Calu3 (cell line): ENCODE data around the gene EBP. TPM values are rescaled to one million over a fixed set of nuclear protein-coding genes. Genes with fewer than 3 reads are reported as not detected.

ENCODE experiments used
- BruUV-seq: library from RNA; stranded (reverse); fragments of 400-500 nt; replicated peaks from 2 replicates; lab custom pipeline; 2021; lab: Mats Ljungman, UMichigan
- CTCF ChIA-PET: fragments of 300-600 bp; sonication (Branson Sonifier 250); formaldehyde crosslinking; loops from one replicate; lab custom pipeline; 2022; ENCODE audit warnings: antibody characterized with exemption; lab: Charles Lee
- DNase-seq: peaks from one replicate; pipeline ENCODE4 v3.0.0; 2022
- H3K27ac Mint-ChIP-seq: one replicate; pipeline ENCODE4 v1.8.0; 2022; ENCODE audit warnings: mixed read lengths; ENCODE audit not compliant: unreplicated experiment
- H3K27me3 Mint-ChIP-seq: one replicate; pipeline ENCODE4 v1.8.0; 2022; ENCODE audit warnings: mixed read lengths; ENCODE audit not compliant: unreplicated experiment
- H3K36me3 Mint-ChIP-seq: one replicate; pipeline ENCODE4 v1.8.0; 2022; ENCODE audit warnings: mild to moderate bottlenecking, moderate library complexity, mixed read lengths; ENCODE audit not compliant: insufficient read depth, unreplicated experiment
- H3K4me1 Mint-ChIP-seq: one replicate; pipeline ENCODE4 v1.8.0; 2022; ENCODE audit warnings: mild to moderate bottlenecking, low read depth, mixed read lengths; ENCODE audit not compliant: unreplicated experiment
- H3K4me3 Mint-ChIP-seq: one replicate; pipeline ENCODE4 v1.8.0; 2022; ENCODE audit warnings: mild to moderate bottlenecking, low read depth, moderate library complexity, mixed read lengths; ENCODE audit not compliant: unreplicated experiment
- H3K9me3 Mint-ChIP-seq: one replicate; pipeline ENCODE4 v1.8.0; 2022; ENCODE audit warnings: low read depth, mixed read lengths; ENCODE audit not compliant: unreplicated experiment
- intact Hi-C: fragments of 100-400 bp; cut with micrococcal nuclease; formaldehyde crosslinking; loops from one replicate; pipeline ENCODE4 v1.10.0; 2022; ENCODE audit not compliant: unreplicated experiment
- total RNA-seq: library from RNA; stranded (reverse); gene quantifications from 2 replicates; pipeline ENCODE4 v1.2.3, GENCODE V29; 2022
- TF ChIP-seq, protein P1 (sequence below): fragments of 200-600 bp; IDR thresholded peaks from one replicate; pipeline ENCODE4 v1.8.0; 2022; ENCODE audit warnings: antibody characterized with exemption; ENCODE audit not compliant: unreplicated experiment

EBP gene
- total RNA-seq, 1 experiment from 2014 or later: 186 TPM

DNA sequence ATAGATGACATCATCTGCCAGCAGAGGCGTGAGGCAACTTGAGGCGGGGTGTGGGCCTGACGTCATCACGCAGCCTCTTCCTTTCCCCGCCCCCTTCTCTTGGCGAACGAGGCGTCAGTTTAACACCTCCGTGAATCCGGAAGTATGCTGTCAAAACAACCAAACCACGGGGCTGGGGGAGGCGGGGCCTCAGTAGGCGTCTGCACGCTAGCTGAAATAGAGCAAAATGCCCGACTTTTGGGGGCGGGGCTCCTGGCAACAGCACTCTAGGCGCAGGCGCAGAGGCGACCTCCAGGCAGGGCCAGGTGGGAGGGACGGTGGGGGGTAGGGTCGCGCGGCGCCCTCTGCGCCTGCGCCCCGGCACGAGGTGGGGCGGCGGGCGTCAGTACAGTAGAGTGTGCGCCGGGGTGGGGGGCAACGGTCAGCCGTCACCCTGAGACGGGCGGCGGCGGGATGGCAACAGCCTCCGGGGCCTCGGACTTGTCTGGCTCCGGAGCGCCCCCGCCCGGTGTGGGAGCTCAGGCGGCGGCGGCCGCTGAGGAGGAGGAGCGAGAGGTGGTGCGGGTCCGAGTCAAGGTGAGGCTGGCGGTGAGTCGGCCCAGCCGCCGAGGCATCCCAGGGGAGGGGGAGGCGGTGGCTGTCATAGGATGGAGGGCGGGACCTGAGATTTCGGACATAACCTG is 17.9 kb downstream of the EBP start, which contains the start of gene TBC1D25:
TBC1D25 (plus strand) TSS at position 370 of the 683 bp plus-strand sequence; CDS start at position 454, 84 bp downstream.
- H3K4me3 Mint-ChIP-seq: peak within 1 kb of the TSS; percentile 74
- H3K36me3 Mint-ChIP-seq: peaks cover 23% of the 10 kb centered on the region
- no peaks in the 10 kb centered on the region for H3K9me3 Mint-ChIP-seq
- TF ChIP-seq, protein P1, sequence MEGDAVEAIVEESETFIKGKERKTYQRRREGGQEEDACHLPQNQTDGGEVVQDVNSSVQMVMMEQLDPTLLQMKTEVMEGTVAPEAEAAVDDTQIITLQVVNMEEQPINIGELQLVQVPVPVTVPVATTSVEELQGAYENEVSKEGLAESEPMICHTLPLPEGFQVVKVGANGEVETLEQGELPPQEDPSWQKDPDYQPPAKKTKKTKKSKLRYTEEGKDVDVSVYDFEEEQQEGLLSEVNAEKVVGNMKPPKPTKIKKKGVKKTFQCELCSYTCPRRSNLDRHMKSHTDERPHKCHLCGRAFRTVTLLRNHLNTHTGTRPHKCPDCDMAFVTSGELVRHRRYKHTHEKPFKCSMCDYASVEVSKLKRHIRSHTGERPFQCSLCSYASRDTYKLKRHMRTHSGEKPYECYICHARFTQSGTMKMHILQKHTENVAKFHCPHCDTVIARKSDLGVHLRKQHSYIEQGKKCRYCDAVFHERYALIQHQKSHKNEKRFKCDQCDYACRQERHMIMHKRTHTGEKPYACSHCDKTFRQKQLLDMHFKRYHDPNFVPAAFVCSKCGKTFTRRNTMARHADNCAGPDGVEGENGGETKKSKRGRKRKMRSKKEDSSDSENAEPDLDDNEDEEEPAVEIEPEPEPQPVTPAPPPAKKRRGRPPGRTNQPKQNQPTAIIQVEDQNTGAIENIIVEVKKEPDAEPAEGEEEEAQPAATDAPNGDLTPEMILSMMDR: no peak
- intact Hi-C loops: no loop called here
- BruUV-seq: no TSS peak
- H3K27ac Mint-ChIP-seq: peak within 1 kb of the TSS; percentile 10
- peaks cover 17% of the 10 kb centered on the region for H3K4me1 Mint-ChIP-seq
- CTCF ChIA-PET: interaction anchor here (0.7 to 1.6 kb wide), 8 partner anchors 9 to 1473 kb away, joined by 3 to 10 read pairs (median 6); partner anchors contain the start of gene RBM3
- peak; percentile 97 for DNase-seq
- no peaks in the 10 kb centered on the region for H3K27me3 Mint-ChIP-seq

DNA sequence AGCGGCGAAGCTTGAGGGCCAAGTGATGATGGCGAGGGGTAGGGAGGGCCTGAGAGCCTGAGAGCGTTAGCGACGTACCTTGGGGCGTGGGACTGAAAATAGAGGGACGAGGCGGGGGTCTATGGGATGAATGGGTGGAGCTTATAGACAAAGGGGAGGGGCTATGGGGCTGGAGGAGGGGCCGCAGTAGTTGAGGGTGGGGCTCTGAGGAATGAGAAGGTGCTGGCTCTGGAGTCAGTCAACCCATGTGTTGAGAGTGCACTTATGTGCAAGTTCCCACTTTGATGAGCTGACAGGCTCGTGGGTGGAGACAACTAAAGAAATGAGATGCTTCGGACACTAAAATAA is 18.4 kb downstream of the EBP start:
- peak overlapping the region; percentile 74 for H3K4me3 Mint-ChIP-seq
- CTCF ChIA-PET: interaction anchor here (0.5 to 1.6 kb wide), 6 partner anchors 9 to 66 kb away, joined by 3 to 10 read pairs (median 5); partner anchors contain the start of gene RBM3
- TF ChIP-seq, protein P1: no peak
- peaks cover 17% of the 10 kb centered on the region for H3K4me1 Mint-ChIP-seq
- H3K36me3 Mint-ChIP-seq: peaks cover 23% of the 10 kb centered on the region
- intact Hi-C loops: no loop called here
- BruUV-seq: no TSS peak
- no peaks in the 10 kb centered on the region for H3K9me3 Mint-ChIP-seq
- peak; percentile 46 for DNase-seq
- H3K27me3 Mint-ChIP-seq: no peaks in the 10 kb centered on the region
- H3K27ac Mint-ChIP-seq: peak overlapping the region; percentile 10

DNA sequence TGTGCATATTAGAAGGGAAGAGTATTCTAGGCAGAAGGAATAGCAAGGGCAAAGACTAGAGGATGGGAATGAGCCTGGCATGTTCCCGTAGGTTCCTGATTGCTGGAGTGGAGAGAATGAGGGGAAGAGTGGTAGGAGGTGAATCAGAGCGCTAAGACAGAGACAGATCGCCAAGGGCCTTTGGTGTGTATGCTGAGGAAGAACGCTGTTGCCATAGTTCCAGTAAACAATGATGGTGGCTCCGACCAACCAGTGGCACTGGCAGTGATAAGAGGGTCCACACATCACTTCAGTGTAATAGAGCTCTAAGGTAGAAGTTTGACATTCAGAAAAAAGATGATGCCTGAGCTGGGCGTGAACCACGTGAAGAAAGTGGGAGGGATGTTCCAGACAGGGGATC is 18.9 kb downstream of the EBP start:
- intact Hi-C loops: no loop called here
- H3K4me1 Mint-ChIP-seq: peaks cover 17% of the 10 kb centered on the region

GRCh38 chrX:48541140-48541814 is 19.7 kb downstream of the EBP start:
- peaks cover 17% of the 10 kb centered on the region for H3K4me1 Mint-ChIP-seq

More for the DNA sequence above, 18.9 kb downstream of the EBP start:
- BruUV-seq: no TSS peak
- TF ChIP-seq, protein P1: no peak
- CTCF ChIA-PET: interaction anchor here (0.5 to 1.6 kb wide), 4 partner anchors 10 to 66 kb away, joined by 4 to 10 read pairs (median 6); partner anchors contain the start of gene RBM3
- Mint-ChIP-seq H3K27me3 (no peaks in the 10 kb centered on the region), H3K9me3 (no peaks in the 10 kb centered on the region), H3K4me3 (peak overlapping the region; percentile 74), H3K36me3 (peaks cover 23% of the 10 kb centered on the region), H3K27ac (peak overlapping the region; percentile 10)
- DNase-seq: no peak

More at GRCh38 chrX:48541140-48541814, 19.7 kb downstream of the EBP start:
- Mint-ChIP-seq H3K36me3 (peaks cover 23% of the 10 kb centered on the region), H3K4me3 (peak overlapping the region; percentile 74), H3K27me3 (no peaks in the 10 kb centered on the region), H3K27ac (no peak overlapping the region), H3K9me3 (no peaks in the 10 kb centered on the region)
- TF ChIP-seq, protein P1: no peak
- DNase-seq: no peak
- intact Hi-C loops: no loop called here
- CTCF ChIA-PET: no interaction called here
- no TSS peak for BruUV-seq
